Heart left ventricle (tissue), 16 donors: ENCODE data around the gene C16orf96. TPM values are rescaled to one million over a fixed set of nuclear protein-coding genes. Genes with fewer than 3 reads are reported as not detected.

ENCODE experiments used
- ATAC-seq, 4 donors: fragments of 200-7000 bp; cut with Tn5 transposase; one replicate each; pipeline ENCODE4 v1.9.1; 2020 to 2022; ENCODE audit warnings: moderate library complexity in 4 of 4, mild to moderate bottlenecking in 3 of 4, moderate number of reproducible peaks in 1 of 4
- DNase-seq, 5 donors: peaks; one replicate each; pipeline ENCODE4 v3.0.0-alpha.2; 2020
- H3K27ac ChIP-seq, 12 donors: fragments of 200-600 bp; sonication (generic) in 4 of 12; one replicate each; pipeline versions ENCODE4 v1.5.0 to v1.8.0; 2016 to 2022; ENCODE audit warnings: mild to moderate bottlenecking in 2 of 12
- H3K27me3 ChIP-seq, 9 donors: fragments of 200-600 bp; sonication (generic) in 2 of 9; one replicate each; pipeline versions ENCODE4 v1.5.1 to v1.8.0; 2016 to 2022; ENCODE audit warnings: mild to moderate bottlenecking in 3 of 9
- H3K36me3 ChIP-seq, 9 donors: fragments of 200-600 bp; sonication (generic) in 2 of 9; one replicate each; pipeline versions ENCODE4 v1.5.0 to v1.8.0; 2018 to 2022; ENCODE audit warnings: mild to moderate bottlenecking in 2 of 9
- H3K4me1 ChIP-seq, 12 donors: fragments of 200-600 bp; sonication (generic) in 4 of 12; one replicate each; pipeline versions ENCODE4 v1.5.0 to v1.8.0; 2016 to 2022; ENCODE audit warnings: mild to moderate bottlenecking in 3 of 12
- H3K4me3 ChIP-seq, 12 donors: fragments of 200-600 bp; sonication (generic) in 4 of 12; one replicate each; pipeline versions ENCODE4 v1.5.0 to v1.8.0; 2017 to 2022; ENCODE audit warnings: mild to moderate bottlenecking in 9 of 12, moderate library complexity in 4 of 12
- H3K9me3 ChIP-seq, 12 donors: fragments of 200-600 bp; sonication (generic) in 4 of 12; one replicate each; pipeline versions ENCODE4 v1.5.0 to v1.8.0; 2016 to 2022; ENCODE audit warnings: mild to moderate bottlenecking in 1 of 12
- CTCF ChIP-seq, 12 donors: fragments of 200-600 bp; sonication (generic) in 4 of 12; IDR thresholded peaks; one replicate each; pipeline versions ENCODE4 v1.5.0 to v1.8.0; 2018 to 2022; ENCODE audit warnings: antibody characterized with exemption in 12 of 12, mild to moderate bottlenecking in 5 of 12
- POLR2A ChIP-seq, 2 donors: fragments of 450-650 bp; IDR thresholded peaks; one replicate each; pipeline ENCODE4 v1.6.1; 2017; ENCODE audit warnings: antibody characterized with exemption in 2 of 2, mild to moderate bottlenecking in 2 of 2, moderate library complexity in 2 of 2
- WGBS, 4 donors: extraction: QIAGEN DNeasy Blood & Tissue Kit in 2 of 4; methylation state at CpG; one replicate each; pipeline versions ENCODE4 v1.1.5 to v1.1.7; 2013 to 2018; 5-methylcytosine and 5-hydroxymethylcytosine counted together
- intact Hi-C, 10 donors: fragments of 100-400 bp; cut with DNase I; formaldehyde crosslinking; loops; one replicate each; pipeline versions ENCODE4 v1.11.1 to v1.14.2; 2022
- polyA plus RNA-seq, 2 donors: library from polyadenylated mRNA; stranded (reverse); fragments of 200-250 nt; gene quantifications; one replicate each; pipeline ENCODE4 v1.2.3, GENCODE V29; 2013
- total RNA-seq, 9 donors: library from RNA; depleted of rRNA in 2 of 9; stranded (reverse); fragments of >200 nt in 2 of 9; fragmentation: NEBNext Ultra II Directional in 3 of 9; extraction: Animal tissue kit (Norgen Biotek cat#: 25700) in 3 of 9; gene quantifications; one replicate each; pipeline versions ENCODE4 v1.1.0 to v1.2.4, GENCODE V29; 2016 to 2023
- donor health status: ischemic (EF 13 %, LVEDD 7.1; RV severe dilation, severe dysfunction).
- donor health status: healthy with polysubstance abuse.
- donor health status: DM: no; HTN: yes; CAD: no.
- donor health status: DM: no; HTN: no; CAD: no.
- donor health status: ischemic (EF 25% LVEDD 6.9; RV normal size, moderate dysfunction).
- donor health status: ischemic (EF 25% LVEDD 5.7; RV mildly dilated, moderate dysfunction).
- donor health status: healthy.
- donor health status: DM: yes; HTN: yes; CAD: no.
- donor health status: ischemic (EF 35%, LVEDD 5.7; RV mildly dilated, moderate dysfunction).
- donor health status: nonischemic (EF 11% LVEDD 7.7; RV severe dilation, severe dysfunction).
- donor health status: DM: yes; HTN: yes; CAD: no.
- donor health status: PGD.
- donor health status: ischemic (EF 29% LVEDD 5.4; RV normal size, mild dysfunction).
- donor health status: nonischemic (EF 23%, LVEDD 6.1; RV moderate dilation, normal function).

The C16orf96 gene
- total and polyA plus RNA-seq, 11 donors = 0.01 to 0.19 (median 0.13) TPM; not detected in 2

- Histone ChIP-seq H3K4me3 (no peak overlapping the region), H3K27me3 (no peaks in the 10 kb centered on the region), H3K4me1 (peaks cover 13 to 60% (median 37%) of the 10 kb centered on the region in 12 donors), H3K27ac (peak overlapping the region in 6 of 12 donors; percentile 4 to 41 (median 17)), H3K9me3 (no peaks in the 10 kb centered on the region), H3K36me3 (no peaks in the 10 kb centered on the region)
- peak in 2 of 5 donors; percentile 43 to 50 for DNase-seq
- ATAC-seq = peak; percentile 29 to 59 (median 50)
- intact Hi-C loops = no loop called here
- TF ChIP-seq POLR2A (IDR thresholded peaks at IDR 0.05) (no peak), CTCF (IDR thresholded peaks at IDR 0.05) (no peak)
- 42 to 61% (median 52%) methylated on average over 5 to 8 of the region's 8 CpGs for WGBS, 4 donors
Observed at GRCh38 chr16:4522051-4522581, 34.0 kb upstream of the C16orf96 start.

- Histone ChIP-seq H3K27ac (peak overlapping the region in 2 of 12 donors; percentile 13 to 17), H3K9me3 (no peaks in the 10 kb centered on the region), H3K4me1 (peaks cover 13 to 55% (median 35%) of the 10 kb centered on the region in 12 donors), H3K27me3 (no peaks in the 10 kb centered on the region), H3K4me3 (no peak overlapping the region), H3K36me3 (no peaks in the 10 kb centered on the region)
- ATAC-seq (peak in 1 of 4 donors; percentile 29), DNase-seq (no peak)
- TF ChIP-seq POLR2A (IDR thresholded peaks at IDR 0.05) (no peak), CTCF (IDR thresholded peaks at IDR 0.05) (no peak)
- WGBS, 4 donors = 67 to 95% (median 81%) methylated on average over 3 to 4 of the region's 4 CpGs
- intact Hi-C loops = no loop called here
Observed at GRCh38 chr16:4523686-4524085, 32.5 kb upstream of the C16orf96 start.

GRCh38 chr16:4524571-4524970, 31.6 kb upstream of the C16orf96 start:
- intact Hi-C loops = no loop called here
- H3K4me1 ChIP-seq = peaks cover 13 to 63% (median 40%) of the 10 kb centered on the region in 12 donors
- TF ChIP-seq CTCF (IDR thresholded peaks at IDR 0.05) (no peak), POLR2A (IDR thresholded peaks at IDR 0.05) (no peak)
- H3K9me3 ChIP-seq = no peaks in the 10 kb centered on the region
- peak overlapping the region in 2 of 12 donors; percentile 9 to 29 for H3K27ac ChIP-seq
- no peaks in the 10 kb centered on the region for H3K36me3 ChIP-seq
- no peaks in the 10 kb centered on the region for H3K27me3 ChIP-seq
- no peak for ATAC-seq
- DNase-seq = no peak
- H3K4me3 ChIP-seq = no peak overlapping the region

GRCh38 chr16:4525069-4525468, 31.1 kb upstream of the C16orf96 start:
- ATAC-seq (peak in 3 of 4 donors; percentile 26 to 64 (median 36)), DNase-seq (peak in 1 of 5 donors; percentile 46)
- no peak overlapping the region for H3K4me3 ChIP-seq
- H3K27me3 ChIP-seq = no peaks in the 10 kb centered on the region
- WGBS, 4 donors = 55 to 78% (median 72%) methylated on average over 7 of the region's 7 CpGs
- H3K9me3 ChIP-seq = no peaks in the 10 kb centered on the region
- peaks cover 13 to 68% (median 42%) of the 10 kb centered on the region in 12 donors for H3K4me1 ChIP-seq
- no peaks in the 10 kb centered on the region for H3K36me3 ChIP-seq
- peak overlapping the region in 6 of 12 donors; percentile 9 to 44 (median 28) for H3K27ac ChIP-seq
- intact Hi-C loops = no loop called here
- TF ChIP-seq CTCF (IDR thresholded peaks at IDR 0.05) (no peak), POLR2A (IDR thresholded peaks at IDR 0.05) (no peak)
